GM21723 (cell line): ENCODE data around the gene GABRG3.
"Not testable (repeated sequence)": the region's sequence is repeated elsewhere in the genome, so short reads cannot be mapped to it uniquely, and the experiment has no call there.

ENCODE experiments used
- ATAC-seq: cut with Tn5 transposase; IDR thresholded peaks from one replicate; pipeline ENCODE4 v1.9.1; 2021; ENCODE audit warnings: mild to moderate bottlenecking, moderate library complexity; ENCODE audit not compliant: unreplicated experiment

GABRG3 gene

DNA sequence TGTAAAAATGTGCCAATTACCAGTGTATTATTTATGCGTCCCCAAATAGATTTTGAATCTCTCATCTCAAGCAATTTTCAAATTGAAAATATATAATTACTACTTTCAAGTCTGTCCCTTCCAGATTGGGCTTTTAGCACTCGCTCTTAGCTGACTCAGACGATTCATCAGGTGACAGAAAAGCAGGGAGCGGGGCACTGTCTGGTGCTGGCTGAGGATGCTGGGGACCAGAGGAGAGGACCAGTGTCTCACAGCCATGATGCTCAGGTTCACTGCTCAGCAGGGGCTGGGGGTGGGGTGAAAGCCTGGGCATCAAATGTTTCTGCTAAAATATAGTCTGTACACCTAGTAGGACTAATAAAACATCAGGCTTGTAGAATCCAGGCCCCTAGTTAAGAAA is 199.9 kb downstream of the GABRG3 start:
- ATAC-seq = no peak

- ATAC-seq = no peak
These were observed 201.8 kb downstream of the GABRG3 start for GRCh38 chr15:27172821-27173220.

- ATAC-seq = no peak
These were observed 204.6 kb downstream of the GABRG3 start for GRCh38 chr15:27175472-27176153.

DNA sequence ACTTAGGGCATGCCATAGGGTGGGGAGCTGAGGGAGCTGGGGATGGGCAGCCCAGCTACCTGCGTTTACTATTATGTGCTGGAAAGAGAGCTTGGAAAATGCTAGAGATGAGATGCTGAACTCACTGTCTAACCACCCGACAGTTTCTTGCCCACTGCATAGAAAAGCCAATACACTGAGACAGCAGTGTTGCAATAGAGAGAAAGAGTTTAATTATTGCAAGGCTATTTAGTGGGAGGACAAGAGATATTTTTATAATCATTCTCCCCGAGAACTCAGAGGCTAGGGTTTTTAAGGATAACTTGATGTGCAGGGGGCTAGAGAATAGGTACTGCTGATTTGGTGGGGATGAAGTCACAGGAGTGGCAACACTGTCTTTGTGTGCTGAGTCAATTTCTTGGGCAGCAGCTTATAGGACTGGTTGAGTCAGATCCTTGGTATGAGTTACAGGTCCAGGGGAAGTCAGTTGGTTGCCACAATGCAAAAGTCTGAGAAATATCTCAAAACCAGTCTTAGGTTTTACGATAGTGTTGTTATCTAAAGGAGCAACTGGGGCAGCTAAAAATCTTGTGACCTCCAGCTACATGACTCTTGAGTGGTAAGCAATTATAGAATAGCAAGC is 205.9 kb downstream of the GABRG3 start:
- ATAC-seq = no peak

DNA sequence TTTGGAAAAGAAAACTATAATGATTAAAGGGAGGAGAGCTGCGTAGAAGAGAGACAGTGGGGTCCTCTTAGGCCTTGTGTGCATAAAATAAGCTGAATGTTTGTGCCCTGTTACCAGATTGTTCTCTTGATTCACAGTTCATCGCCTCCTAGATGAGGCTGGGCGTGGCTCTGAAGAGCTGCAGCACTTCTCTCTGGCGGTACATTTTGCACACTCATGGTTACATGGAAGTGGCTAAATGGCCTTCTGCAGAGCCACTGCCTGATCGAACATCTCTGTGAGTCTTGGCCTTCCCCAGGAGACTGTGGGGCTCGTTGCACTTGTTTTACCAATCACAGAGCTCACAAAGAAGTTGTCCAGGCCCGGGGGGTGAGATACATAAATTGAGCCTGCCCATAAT is 208.8 kb downstream of the GABRG3 start:
- ATAC-seq = no peak

GRCh38 chr15:27182561-27183110 is 211.7 kb downstream of the GABRG3 start:
- ATAC-seq = no peak

- no peak for ATAC-seq
These were observed 212.2 kb downstream of the GABRG3 start for GRCh38 chr15:27183201-27183600.

DNA sequence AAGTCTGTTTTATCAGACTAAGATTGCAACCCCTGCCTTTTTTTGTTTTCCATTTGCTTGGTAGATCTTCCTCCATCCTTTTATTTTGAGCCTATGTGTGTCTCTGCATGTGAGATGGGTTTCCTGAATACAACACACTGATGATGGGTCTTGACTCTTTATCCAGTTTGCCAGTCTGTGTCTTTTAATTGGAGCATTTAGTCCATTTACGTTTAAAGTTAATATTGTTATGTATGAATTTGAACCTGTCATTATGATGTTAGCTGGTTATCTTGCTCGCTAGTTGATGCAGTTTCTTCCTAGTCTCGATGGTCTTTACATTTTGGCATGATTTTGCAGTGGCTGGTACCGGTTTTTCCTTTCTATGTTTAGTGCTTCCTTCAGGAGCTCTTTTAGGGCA is 220.5 kb downstream of the GABRG3 start:
- ATAC-seq = not testable (repeated sequence)

DNA sequence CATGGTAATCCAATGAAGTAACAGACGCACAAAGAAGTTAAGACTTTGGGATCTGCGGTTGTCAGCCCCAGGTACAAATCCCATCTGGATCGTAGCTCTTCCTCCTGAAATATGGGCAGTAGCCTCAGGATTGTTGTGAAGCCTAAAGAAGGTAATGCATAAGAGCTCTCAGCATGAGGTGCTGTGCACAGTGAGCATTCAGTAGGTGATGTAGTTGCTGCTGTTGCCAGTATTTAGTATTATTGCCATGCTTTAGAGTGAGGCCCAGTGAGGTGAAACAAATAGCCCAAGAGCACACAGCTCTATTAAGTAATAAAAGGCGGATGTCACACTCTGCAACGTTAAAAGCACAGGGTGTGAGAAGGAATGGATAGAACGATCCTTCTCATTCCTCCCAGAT is 225.7 kb downstream of the GABRG3 start:
- no peak for ATAC-seq

DNA sequence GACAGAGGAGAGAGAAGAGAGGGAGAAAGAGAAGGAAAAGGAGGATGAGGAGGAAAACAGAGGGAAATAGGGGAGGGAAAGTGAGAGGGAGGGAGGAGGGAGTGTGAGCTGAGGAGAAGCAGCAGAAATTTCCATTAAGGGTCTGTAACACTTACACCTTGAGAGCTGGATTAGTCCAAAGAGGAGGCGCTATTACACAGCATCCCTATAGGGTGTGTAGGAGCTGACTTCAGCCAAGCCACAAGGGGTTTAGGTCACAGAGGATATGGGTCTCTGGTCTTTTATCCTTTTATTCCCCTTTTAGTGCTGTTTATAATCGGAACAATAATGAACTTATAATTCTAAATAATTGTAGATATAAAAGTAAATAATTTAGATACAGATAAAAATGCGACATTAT is 230.4 kb downstream of the GABRG3 start:
- ATAC-seq = no peak

- no peak for ATAC-seq
These were observed 239.2 kb downstream of the GABRG3 start for GRCh38 chr15:27210176-27210575.

- ATAC-seq = no peak
These were observed 243.1 kb downstream of the GABRG3 start for GRCh38 chr15:27214032-27214431.

DNA sequence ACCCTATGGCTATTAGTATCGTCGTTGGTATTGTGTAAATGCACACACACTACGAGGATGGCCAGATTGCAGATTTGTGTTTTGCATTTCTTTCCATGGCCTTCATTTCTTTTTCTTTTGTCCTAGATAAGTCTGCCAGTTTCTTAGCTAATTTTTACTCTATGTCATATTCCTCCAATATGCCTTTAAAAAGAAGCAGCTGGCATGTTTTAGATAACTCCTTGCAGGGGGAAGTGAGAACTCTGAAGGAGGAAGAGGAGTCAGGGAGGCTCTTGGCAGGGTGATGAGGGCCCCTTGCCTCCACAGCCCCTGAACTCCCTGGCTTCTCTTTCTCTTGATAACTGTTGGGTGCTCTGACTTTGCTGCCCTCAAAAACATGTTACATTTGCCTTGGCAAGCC is 244.0 kb downstream of the GABRG3 start:
- no peak for ATAC-seq

DNA sequence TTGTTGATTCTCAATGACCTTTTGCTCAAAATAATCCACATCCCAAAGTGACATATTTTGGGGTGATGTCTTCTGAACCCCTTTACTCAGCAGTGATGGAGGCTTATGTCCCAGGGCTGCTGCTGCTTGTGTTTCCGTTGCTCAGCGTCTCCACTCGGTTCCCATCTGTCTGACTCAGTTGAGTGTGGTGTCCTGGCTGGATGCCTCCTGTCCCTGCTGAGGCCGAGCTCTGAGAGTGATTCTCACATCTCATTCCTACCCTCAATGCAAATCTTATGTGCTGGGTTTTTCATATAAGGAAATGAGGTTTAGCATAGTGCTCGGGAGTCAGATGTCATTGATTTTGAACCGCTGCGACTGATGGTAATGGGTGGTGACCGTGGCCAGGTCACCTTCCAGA is 247.4 kb downstream of the GABRG3 start:
- ATAC-seq = no peak

DNA sequence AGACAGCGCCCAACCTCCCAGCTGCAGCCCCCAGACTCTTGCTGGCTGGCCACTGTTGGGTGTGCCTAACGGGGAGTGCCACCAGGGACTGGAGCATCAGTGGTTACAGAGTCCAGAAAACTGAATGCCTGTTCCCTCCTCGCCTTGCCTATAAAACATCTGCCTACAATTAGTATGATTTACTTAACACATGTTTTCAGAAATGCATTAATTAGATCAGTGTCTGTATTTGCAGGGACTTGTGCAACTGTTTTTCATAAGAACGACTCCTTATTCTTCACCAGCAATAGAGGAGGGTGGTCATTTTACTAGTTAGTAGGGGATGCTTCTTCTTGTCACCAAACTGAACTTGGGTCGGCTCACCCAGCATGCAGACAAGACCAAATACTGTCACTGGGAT is 248.7 kb downstream of the GABRG3 start:
- ATAC-seq = no peak

GRCh38 chr15:27220199-27220598 is 249.2 kb downstream of the GABRG3 start:
- no peak for ATAC-seq

GRCh38 chr15:27222479-27222878 is 251.5 kb downstream of the GABRG3 start:
- no peak for ATAC-seq

DNA sequence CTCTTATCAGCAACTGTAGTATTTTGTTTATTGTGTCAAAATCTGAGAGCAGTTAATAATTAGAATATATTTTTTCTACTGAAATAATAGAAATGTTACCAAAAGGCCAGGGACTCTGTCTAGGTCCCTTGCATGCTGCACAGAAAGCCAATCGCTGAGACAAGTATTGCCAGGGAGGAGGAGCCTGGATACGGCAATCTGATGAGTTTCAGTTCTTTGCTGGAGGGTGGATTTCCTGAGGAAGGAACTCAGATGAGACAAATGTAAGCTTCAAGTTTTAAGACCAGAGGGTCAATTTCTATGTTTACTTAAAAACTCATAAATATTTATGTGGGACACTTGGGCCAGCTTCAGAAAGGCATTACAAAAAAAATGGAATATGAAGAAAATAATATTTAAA is 252.2 kb downstream of the GABRG3 start:
- ATAC-seq = no peak

DNA sequence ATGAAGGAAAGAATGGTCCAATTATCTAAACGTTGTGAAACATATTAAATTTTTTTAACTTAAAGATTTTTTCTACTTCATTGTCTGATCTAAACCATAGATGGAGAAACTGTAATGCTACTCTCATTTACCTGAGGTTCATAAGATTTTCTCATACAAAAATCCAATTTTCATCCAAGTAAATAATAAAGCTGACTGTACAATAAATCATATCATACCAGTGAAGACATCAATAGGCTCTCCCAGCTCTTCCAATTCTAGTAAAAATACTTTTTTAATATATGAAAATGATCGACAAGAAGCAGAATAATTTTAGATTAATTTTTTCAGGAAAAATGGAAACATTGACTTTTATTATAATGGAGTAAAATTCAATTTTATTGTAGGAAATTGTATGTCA is 260.8 kb downstream of the GABRG3 start:
- ATAC-seq = no peak

DNA sequence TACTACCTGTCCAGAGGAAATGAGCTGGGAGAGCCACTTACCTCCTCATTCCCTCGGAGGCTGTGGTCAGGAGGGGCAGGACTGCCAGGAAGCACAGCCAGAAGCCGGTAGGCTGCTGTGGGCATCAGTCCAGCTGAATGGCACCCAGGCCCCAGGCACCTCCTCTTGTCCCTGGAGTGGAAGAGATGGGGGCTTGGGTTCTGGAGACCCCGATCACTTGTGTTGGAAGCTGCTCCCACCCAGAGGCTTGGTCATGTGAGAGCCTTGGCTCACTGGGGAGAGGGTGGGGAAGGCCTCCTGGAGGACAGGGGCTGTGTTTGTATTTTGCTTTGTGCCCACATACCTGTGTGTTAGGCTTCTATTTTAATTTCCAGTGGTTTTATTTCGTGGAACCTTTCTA is 261.9 kb downstream of the GABRG3 start:
- ATAC-seq = no peak

GRCh38 chr15:27234593-27234992 is 263.6 kb downstream of the GABRG3 start:
- ATAC-seq = no peak

DNA sequence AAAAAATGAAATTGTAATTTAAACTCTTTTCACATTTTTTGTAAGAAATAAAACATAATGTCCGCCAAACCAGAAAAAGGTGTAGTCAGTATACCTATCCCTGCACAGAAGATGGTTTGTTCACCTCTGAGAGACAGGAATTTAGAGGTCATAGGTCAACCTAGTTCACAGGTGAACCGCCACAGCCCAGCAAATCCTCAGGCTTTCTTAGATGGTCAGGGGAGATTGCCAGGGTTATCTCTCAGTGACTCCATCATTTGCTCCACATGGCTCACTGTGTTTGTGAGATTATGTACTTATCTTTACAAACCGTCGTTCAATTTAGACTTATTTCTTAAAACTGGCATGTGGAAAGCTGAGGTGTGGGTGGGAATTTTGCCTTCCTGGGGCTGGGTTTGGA is 264.2 kb downstream of the GABRG3 start:
- ATAC-seq = no peak

GRCh38 chr15:27235681-27236080 is 264.7 kb downstream of the GABRG3 start:
- ATAC-seq = no peak
